K562 (cell line): ENCODE measurements around the gene DUS1L. TPM values are rescaled to one million over a fixed set of nuclear protein-coding genes. Genes with fewer than 3 reads are reported as not detected.

Source experiments
- BRCA1 ChIP-seq, 2 experiments: fragments of 450-650 bp in 1 of 2; sonication (generic) in 1 of 2; formaldehyde crosslinking in 1 of 2; IDR thresholded peaks; 2 replicates each; pipeline versions ENCODE4 v1.5.0 to v1.6.1; 2017 to 2020; ENCODE audit warnings: mild to moderate bottlenecking in 1 of 2, missing genetic modification reagents in 1 of 2
- CHD1 ChIP-seq: fragments of 200-600 bp; sonication (generic); IDR thresholded peaks from one replicate; pipeline ENCODE4 v1.6.1; 2012; ENCODE audit warnings: mild to moderate bottlenecking, moderate library complexity, low read length, inconsistent platforms
- ELF2 ChIP-seq: fragments of 250-450 bp; sonication (Bioruptor Pico); IDR thresholded peaks from 2 replicates; pipeline ENCODE4 v1.5.0; 2021; ENCODE audit warnings: mild to moderate bottlenecking
- GATAD2B ChIP-seq: fragments of 450-650 bp; IDR thresholded peaks from 2 replicates; pipeline ENCODE4 v1.6.1; 2017; ENCODE audit warnings: mild to moderate bottlenecking, borderline replicate concordance
- HDAC1 ChIP-seq, 2 experiments: fragments of 450-650 bp; IDR thresholded peaks; 2 replicates each; pipeline ENCODE4 v1.6.1; 2016 to 2017; ENCODE audit warnings: inconsistent platforms in 1 of 2, mild to moderate bottlenecking in 1 of 2, moderate library complexity in 1 of 2
- MAFK ChIP-seq: IDR thresholded peaks from 2 replicates; pipeline ENCODE4 v1.6.1; 2011; ENCODE audit warnings: low read length, improper control_type of control experiment
- MBD2 ChIP-seq: sonication (generic); IDR thresholded peaks from 2 replicates; pipeline ENCODE4 v1.6.1; 2016; ENCODE audit warnings: low read depth, borderline replicate concordance
- NCOR1 ChIP-seq: fragments of 450-650 bp; IDR thresholded peaks from 2 replicates; pipeline ENCODE4 v1.6.1; 2016; ENCODE audit warnings: mild to moderate bottlenecking, moderate library complexity
- NFATC3 ChIP-seq: fragments of 450-650 bp; IDR thresholded peaks from 2 replicates; pipeline ENCODE4 v1.6.1; 2017; ENCODE audit warnings: mild to moderate bottlenecking
- TAF1 ChIP-seq: IDR thresholded peaks from 2 replicates; pipeline ENCODE4 v1.6.1; 2011; ENCODE audit warnings: mild to moderate bottlenecking, low read length, moderate library complexity; ENCODE audit not compliant: insufficient read depth, control insufficient read depth, severe bottlenecking; ENCODE audit errors: extremely low read depth
- TAF9B ChIP-seq: fragments of 450-650 bp; IDR thresholded peaks from 2 replicates; pipeline ENCODE4 v1.6.1; 2018; ENCODE audit warnings: mild to moderate bottlenecking; ENCODE audit not compliant: partially characterized antibody
- YBX1 ChIP-seq: fragments of 450-650 bp; IDR thresholded peaks from 2 replicates; pipeline ENCODE4 v1.7.1; 2016; ENCODE audit warnings: mild to moderate bottlenecking
- ZNF146 ChIP-seq: IDR thresholded peaks from one replicate; pipeline ENCODE4 v1.6.1; 2018; ENCODE audit warnings: missing compliant biosample characterization; ENCODE audit not compliant: unreplicated experiment
- ZNF584 ChIP-seq: fragments of 200-800 bp; sonication (Bioruptor generic); IDR thresholded peaks from 2 replicates; pipeline ENCODE4 v1.6.1; 2016; ENCODE audit warnings: low read depth, mild to moderate bottlenecking, missing genetic modification characterization, missing compliant biosample characterization
- ZNF778 ChIP-seq: fragments of 450-650 bp; formaldehyde crosslinking; IDR thresholded peaks from 2 replicates; pipeline ENCODE4 v1.4.0; 2020; ENCODE audit warnings: mild to moderate bottlenecking, moderate library complexity
- ZNF830 ChIP-seq: fragments of 250-450 bp; sonication (Bioruptor Pico); IDR thresholded peaks from 2 replicates; pipeline ENCODE4 v1.5.0; 2021; ENCODE audit warnings: mild to moderate bottlenecking
- polyA plus RNA-seq, 8 experiments: library from polyadenylated mRNA; depleted of rRNA in 4 of 8; stranded (reverse) in 5 of 8; unstranded in 3 of 8; fragments of >200 nt; fragmentation: Nextera tagmentation in 2 of 8; fragmentation: Illumina TruSeq in 1 of 8; extraction: Ambion mirVana in 2 of 8; extraction: Trizol in 1 of 8; gene quantifications; 2 replicates each; pipeline versions ENCODE4 v1.2.1 to v1.2.3, GENCODE V29; 2011 to 2014; ENCODE audit warnings: inconsistent platforms in 1 of 8, missing spikeins in 1 of 8
- total RNA-seq, 7 experiments: library from RNA; depleted of rRNA in 6 of 7; stranded (reverse); fragments of >200 nt in 6 of 7; fragmentation: Illumina TruSeq in 2 of 7; extraction: Trizol in 2 of 7; gene quantifications; 2 replicates each; pipeline versions ENCODE4 v1.2.1 to v1.2.3, GENCODE V29; 2011 to 2021; ENCODE audit warnings: low replicate concordance in 1 of 7
- TF ChIP-seq, protein P1 (sequence below): conservative IDR thresholded peaks from 2 replicates; pipeline ENCODE4 v1.6.1; 2011; ENCODE audit warnings: low read depth, mild to moderate bottlenecking, low read length; ENCODE audit not compliant: control insufficient read depth
- TF ChIP-seq, protein P2 (sequence below): fragments of 250-450 bp; sonication (Bioruptor Pico); IDR thresholded peaks from 2 replicates; pipeline ENCODE4 v1.4.0; 2020; ENCODE audit warnings: mild to moderate bottlenecking
- TF ChIP-seq, protein P3 (sequence below): fragments of 450-650 bp; IDR thresholded peaks from 2 replicates; pipeline ENCODE4 v1.6.1; 2018; ENCODE audit not compliant: partially characterized antibody
- TF ChIP-seq, protein P4 (sequence below), 3 experiments: fragments of 200-800 bp in 1 of 3; sonication (Bioruptor generic) in 1 of 3; sonication (generic) in 1 of 3; formaldehyde crosslinking in 1 of 3; IDR thresholded peaks; 2 replicates each; pipeline versions ENCODE4 v1.6.1 to v1.8.0; 2016 to 2022; ENCODE audit warnings: mild to moderate bottlenecking in 2 of 3, missing compliant biosample characterization in 2 of 3, missing genetic modification characterization in 2 of 3, missing genetic modification reagents in 1 of 3

DUS1L gene
- total and polyA plus RNA-seq, 9 of the 15 experiments (the other 6 are each of a cell fraction or from before 2014, with no cell fraction given) = 7.8 to 210 (median 83.9) TPM

DNA sequence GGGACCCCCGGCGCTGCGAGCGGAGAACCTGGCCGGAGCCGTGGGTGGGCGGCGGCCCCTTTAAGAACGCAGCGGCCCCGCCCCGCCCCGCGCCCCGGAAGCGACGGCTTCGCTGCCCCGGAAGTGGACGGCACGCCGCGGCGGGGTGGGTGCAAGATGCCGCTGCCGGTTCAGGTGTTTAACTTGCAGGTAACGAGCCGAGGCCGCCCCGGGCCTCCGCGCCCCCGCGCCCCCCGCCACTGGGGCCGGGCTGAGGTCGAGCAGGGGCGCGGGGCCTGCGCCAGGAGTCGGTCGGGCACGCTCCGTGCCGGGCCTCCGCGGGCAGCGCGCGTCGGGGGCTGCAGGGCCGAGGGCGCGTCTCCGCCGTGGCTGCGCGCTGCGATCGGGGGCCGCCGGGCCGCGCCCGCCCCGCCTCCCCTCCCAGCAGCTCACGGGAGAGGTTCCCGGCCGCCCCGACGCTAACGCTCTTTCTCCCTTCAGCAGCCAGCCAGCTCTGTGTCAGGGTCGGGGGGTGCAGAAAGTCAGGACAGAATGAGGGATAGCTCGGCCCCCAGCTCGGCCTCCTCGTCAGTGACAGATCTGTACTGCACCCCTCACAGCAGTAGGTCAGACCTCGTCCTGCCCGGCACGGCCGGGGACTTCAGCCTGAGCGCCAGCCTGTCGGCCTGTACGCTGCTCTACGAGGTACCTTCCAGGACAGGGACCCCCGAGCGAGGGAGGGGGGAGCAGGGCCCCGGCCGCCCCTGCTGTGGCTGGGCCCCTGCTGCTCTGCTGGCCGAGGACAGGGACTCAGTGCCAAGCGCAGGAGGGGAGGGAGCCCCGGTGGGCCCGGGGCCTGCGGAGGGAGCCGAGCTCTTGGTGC lies 13.6 kb downstream of the DUS1L start, which contains the start of the genes GPS1 and RFNG (continued):
- TF ChIP-seq ELF2 (CRISPR knock-in tag) (no peak; the same call in 1 of the 2 replicates), ZNF146 (CRISPR knock-in tag) (no peak), HDAC1 (IDR thresholded peaks at IDR 0.05) (no peak), YBX1 (no peak), GATAD2B (peak; percentile 87; the same call in 1 of the 2 replicates), TAF9B (no peak), ZNF830 (CRISPR knock-in tag) (no peak), MBD2 (no peak), NFATC3 (no peak), NCOR1 (no peak), ZNF584 (CRISPR knock-in tag) (no peak), TAF1 (peak; percentile 38), ZNF778 (CRISPR knock-in tag) (no peak), CHD1 (no peak), MAFK (no peak), BRCA1 (IDR thresholded peaks at IDR 0.05) (no peak), BRCA1 (CRISPR knock-in tag; IDR thresholded peaks at IDR 0.05) (no peak)
- TF ChIP-seq, protein P1, sequence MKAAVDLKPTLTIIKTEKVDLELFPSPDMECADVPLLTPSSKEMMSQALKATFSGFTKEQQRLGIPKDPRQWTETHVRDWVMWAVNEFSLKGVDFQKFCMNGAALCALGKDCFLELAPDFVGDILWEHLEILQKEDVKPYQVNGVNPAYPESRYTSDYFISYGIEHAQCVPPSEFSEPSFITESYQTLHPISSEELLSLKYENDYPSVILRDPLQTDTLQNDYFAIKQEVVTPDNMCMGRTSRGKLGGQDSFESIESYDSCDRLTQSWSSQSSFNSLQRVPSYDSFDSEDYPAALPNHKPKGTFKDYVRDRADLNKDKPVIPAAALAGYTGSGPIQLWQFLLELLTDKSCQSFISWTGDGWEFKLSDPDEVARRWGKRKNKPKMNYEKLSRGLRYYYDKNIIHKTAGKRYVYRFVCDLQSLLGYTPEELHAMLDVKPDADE = no peak
- TF ChIP-seq, protein P2, sequence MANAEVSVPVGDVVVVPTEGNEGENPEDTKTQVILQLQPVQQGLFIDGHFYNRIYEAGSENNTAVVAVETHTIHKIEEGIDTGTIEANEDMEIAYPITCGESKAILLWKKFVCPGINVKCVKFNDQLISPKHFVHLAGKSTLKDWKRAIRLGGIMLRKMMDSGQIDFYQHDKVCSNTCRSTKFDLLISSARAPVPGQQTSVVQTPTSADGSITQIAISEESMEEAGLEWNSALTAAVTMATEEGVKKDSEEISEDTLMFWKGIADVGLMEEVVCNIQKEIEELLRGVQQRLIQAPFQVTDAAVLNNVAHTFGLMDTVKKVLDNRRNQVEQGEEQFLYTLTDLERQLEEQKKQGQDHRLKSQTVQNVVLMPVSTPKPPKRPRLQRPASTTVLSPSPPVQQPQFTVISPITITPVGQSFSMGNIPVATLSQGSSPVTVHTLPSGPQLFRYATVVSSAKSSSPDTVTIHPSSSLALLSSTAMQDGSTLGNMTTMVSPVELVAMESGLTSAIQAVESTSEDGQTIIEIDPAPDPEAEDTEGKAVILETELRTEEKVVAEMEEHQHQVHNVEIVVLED (CRISPR knock-in tag) = peak; percentile 82
- TF ChIP-seq, protein P3, sequence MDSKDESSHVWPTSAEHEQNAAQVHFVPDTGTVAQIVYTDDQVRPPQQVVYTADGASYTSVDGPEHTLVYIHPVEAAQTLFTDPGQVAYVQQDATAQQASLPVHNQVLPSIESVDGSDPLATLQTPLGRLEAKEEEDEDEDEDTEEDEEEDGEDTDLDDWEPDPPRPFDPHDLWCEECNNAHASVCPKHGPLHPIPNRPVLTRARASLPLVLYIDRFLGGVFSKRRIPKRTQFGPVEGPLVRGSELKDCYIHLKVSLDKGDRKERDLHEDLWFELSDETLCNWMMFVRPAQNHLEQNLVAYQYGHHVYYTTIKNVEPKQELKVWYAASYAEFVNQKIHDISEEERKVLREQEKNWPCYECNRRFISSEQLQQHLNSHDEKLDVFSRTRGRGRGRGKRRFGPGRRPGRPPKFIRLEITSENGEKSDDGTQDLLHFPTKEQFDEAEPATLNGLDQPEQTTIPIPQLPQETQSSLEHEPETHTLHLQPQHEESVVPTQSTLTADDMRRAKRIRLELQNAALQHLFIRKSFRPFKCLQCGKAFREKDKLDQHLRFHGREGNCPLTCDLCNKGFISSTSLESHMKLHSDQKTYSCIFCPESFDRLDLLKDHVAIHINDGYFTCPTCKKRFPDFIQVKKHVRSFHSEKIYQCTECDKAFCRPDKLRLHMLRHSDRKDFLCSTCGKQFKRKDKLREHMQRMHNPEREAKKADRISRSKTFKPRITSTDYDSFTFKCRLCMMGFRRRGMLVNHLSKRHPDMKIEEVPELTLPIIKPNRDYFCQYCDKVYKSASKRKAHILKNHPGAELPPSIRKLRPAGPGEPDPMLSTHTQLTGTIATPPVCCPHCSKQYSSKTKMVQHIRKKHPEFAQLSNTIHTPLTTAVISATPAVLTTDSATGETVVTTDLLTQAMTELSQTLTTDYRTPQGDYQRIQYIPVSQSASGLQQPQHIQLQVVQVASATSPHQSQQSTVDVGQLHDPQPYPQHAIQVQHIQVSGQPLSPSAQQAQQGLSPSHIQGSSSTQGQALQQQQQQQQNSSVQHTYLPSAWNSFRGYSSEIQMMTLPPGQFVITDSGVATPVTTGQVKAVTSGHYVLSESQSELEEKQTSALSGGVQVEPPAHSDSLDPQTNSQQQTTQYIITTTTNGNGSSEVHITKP = no peak
- TF ChIP-seq, protein P4, sequence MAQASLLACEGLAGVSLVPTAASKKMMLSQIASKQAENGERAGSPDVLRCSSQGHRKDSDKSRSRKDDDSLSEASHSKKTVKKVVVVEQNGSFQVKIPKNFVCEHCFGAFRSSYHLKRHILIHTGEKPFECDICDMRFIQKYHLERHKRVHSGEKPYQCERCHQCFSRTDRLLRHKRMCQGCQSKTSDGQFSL (CRISPR knock-in tag; IDR thresholded peaks at IDR 0.05) = no peak
- TF ChIP-seq, protein P4 (tag; IDR thresholded peaks at IDR 0.05) = no peak
